IMR-90 (cell line): ENCODE measurements around the gene MAGI2. TPM values are rescaled to one million over a fixed set of nuclear protein-coding genes. Genes with fewer than 3 reads are reported as not detected.

Experiments used
- ATAC-seq: fragments of 200-7000 bp; cut with Tn5 transposase; 2 replicates; pipeline ENCODE4 v1.9.1; 2020; ENCODE audit warnings: low read depth, mild to moderate bottlenecking, moderate library complexity
- BruUV-seq: library from RNA; stranded (reverse); fragments of 400-500 nt; replicated peaks from 2 replicates; lab custom pipeline; 2021; lab: Mats Ljungman, UMichigan
- CTCF ChIA-PET: fragments of 300-600 bp; formaldehyde crosslinking; extraction: SDS; loops from one replicate; lab custom pipeline; 2021; ENCODE audit warnings: antibody characterized with exemption; lab: Yijun Ruan, JAX
- POLR2A ChIA-PET: fragments of 300-600 bp; sonication (Branson Sonifier 250); formaldehyde crosslinking; loops from one replicate; lab custom pipeline; 2022; ENCODE audit warnings: antibody characterized with exemption; ENCODE audit not compliant: unreplicated experiment; lab: Charles Lee
- DNase-seq: peaks from one replicate; pipeline ENCODE4 v3.0.0; 2013
- H2AFZ ChIP-seq: replicated peaks from 2 replicates; pipeline ENCODE3; 2013; ENCODE audit warnings: low read length, mild to moderate bottlenecking; ENCODE audit not compliant: poor library complexity
- H2AK5ac ChIP-seq: 2 replicates; pipeline ENCODE4 v1.6.1; 2013; ENCODE audit warnings: low read depth, low read length, inconsistent platforms
- H2AK9ac ChIP-seq: replicated peaks from 2 replicates; pipeline ENCODE3; 2013; ENCODE audit warnings: mild to moderate bottlenecking, low read depth, low read length, moderate library complexity; ENCODE audit not compliant: poor library complexity
- H2BK120ac ChIP-seq: 2 replicates; pipeline ENCODE4 v1.6.1; 2013; ENCODE audit warnings: low read depth, low read length, inconsistent platforms
- H2BK15ac ChIP-seq: 3 replicates; pipeline ENCODE4 v1.6.1; 2013; ENCODE audit warnings: low read depth, low read length, inconsistent platforms
- H2BK20ac ChIP-seq: 2 replicates; pipeline ENCODE4 v1.6.1; 2013; ENCODE audit warnings: low read depth, mild to moderate bottlenecking, inconsistent platforms, low read length, moderate library complexity
- H2BK5ac ChIP-seq: 2 replicates; pipeline ENCODE4 v1.6.1; 2013; ENCODE audit warnings: mild to moderate bottlenecking, low read depth, low read length, inconsistent platforms; ENCODE audit not compliant: poor library complexity, severe bottlenecking
- H3K14ac ChIP-seq: replicated peaks from 2 replicates; pipeline ENCODE4 v1.6.1; 2013; ENCODE audit warnings: low read depth, low read length, inconsistent platforms
- H3K18ac ChIP-seq: 2 replicates; pipeline ENCODE4 v1.6.1; 2013; ENCODE audit warnings: low read depth, low read length, control low read depth
- H3K23ac ChIP-seq: 2 replicates; pipeline ENCODE4 v1.6.1; 2013; ENCODE audit warnings: low read depth, low read length, inconsistent platforms
- H3K27ac ChIP-seq: 2 replicates; pipeline ENCODE4 v1.5.1; 2013; ENCODE audit warnings: mild to moderate bottlenecking, control low read depth, low read length; ENCODE audit not compliant: insufficient read depth
- H3K27me3 ChIP-seq: 2 replicates; pipeline ENCODE4 v1.6.1; 2013; ENCODE audit warnings: low read length; ENCODE audit not compliant: control insufficient read depth, insufficient read depth
- H3K36me3 ChIP-seq: 2 replicates; pipeline ENCODE4 v1.6.1; 2013; ENCODE audit warnings: low read length, mixed read lengths; ENCODE audit not compliant: control insufficient read depth, insufficient read depth
- H3K4ac ChIP-seq: 2 replicates; pipeline ENCODE4 v1.6.1; 2013; ENCODE audit warnings: low read depth, low read length, inconsistent platforms
- H3K4me1 ChIP-seq: 2 replicates; pipeline ENCODE4 v1.6.1; 2013; ENCODE audit warnings: low read length, mixed read lengths; ENCODE audit not compliant: control insufficient read depth, insufficient read depth
- H3K4me2 ChIP-seq: 2 replicates; pipeline ENCODE4 v1.6.1; 2013; ENCODE audit warnings: low read depth, mild to moderate bottlenecking, control low read depth, low read length, moderate library complexity
- H3K4me3 ChIP-seq: 2 replicates; pipeline ENCODE4 v1.5.1; 2013; ENCODE audit warnings: low read depth, mild to moderate bottlenecking, control low read depth, low read length, moderate library complexity; ENCODE audit not compliant: insufficient read depth
- H3K56ac ChIP-seq: 2 replicates; pipeline ENCODE4 v1.6.1; 2013; ENCODE audit warnings: low read length, inconsistent platforms; ENCODE audit not compliant: insufficient read depth; ENCODE audit errors: extremely low read depth
- H3K79me1 ChIP-seq, 2 experiments: 2 replicates each; pipeline ENCODE4 v1.6.1; 2013; ENCODE audit warnings: low read length in 2 of 2, inconsistent platforms in 1 of 2, low read depth in 1 of 2
- H3K9ac ChIP-seq: 2 replicates; pipeline ENCODE4 v1.6.1; 2013; ENCODE audit warnings: low read depth, low read length, control low read depth
- H3K9me1 ChIP-seq: 2 replicates; pipeline ENCODE4 v1.6.1; 2013; ENCODE audit warnings: low read length, inconsistent platforms; ENCODE audit not compliant: insufficient read depth
- H3K9me3 ChIP-seq: 2 replicates; pipeline ENCODE4 v1.6.1; 2013; ENCODE audit warnings: low read length; ENCODE audit not compliant: control insufficient read depth, insufficient read depth
- H4K20me1 ChIP-seq: 2 replicates; pipeline ENCODE4 v1.6.1; 2013; ENCODE audit warnings: low read length, inconsistent platforms; ENCODE audit not compliant: insufficient read depth
- H4K5ac ChIP-seq: 2 replicates; pipeline ENCODE4 v1.6.1; 2013; ENCODE audit warnings: mild to moderate bottlenecking, low read depth, low read length, control low read depth
- H4K8ac ChIP-seq, 2 experiments: 2 replicates each; pipeline ENCODE4 v1.6.1; 2013; ENCODE audit warnings: low read depth in 2 of 2, low read length in 2 of 2, control low read depth in 1 of 2, inconsistent platforms in 1 of 2
- H4K91ac ChIP-seq: 2 replicates; pipeline ENCODE4 v1.6.1; 2013; ENCODE audit warnings: low read depth, low read length, inconsistent platforms; ENCODE audit not compliant: insufficient read depth
- CEBPB ChIP-seq: IDR thresholded peaks from 2 replicates; pipeline ENCODE4 v1.6.1; 2012; ENCODE audit warnings: low read depth, low read length, improper control_type of control experiment
- FOS ChIP-seq: fragments of 150-350 bp; IDR thresholded peaks from 2 replicates; pipeline ENCODE4 v1.6.1; 2016; ENCODE audit warnings: low read depth, low read length
- MAFK ChIP-seq: IDR thresholded peaks from 2 replicates; pipeline ENCODE4 v1.6.1; 2012; ENCODE audit warnings: low read depth, low read length, improper control_type of control experiment
- MAZ ChIP-seq: IDR thresholded peaks from 2 replicates; pipeline ENCODE4 v1.6.1; 2012; ENCODE audit warnings: low read depth, mild to moderate bottlenecking, low read length, improper control_type of control experiment, moderate library complexity, borderline replicate concordance
- POLR2A ChIP-seq: IDR thresholded peaks from 2 replicates; pipeline ENCODE4 v1.6.1; 2012; ENCODE audit warnings: mild to moderate bottlenecking, low read depth, low read length
- RCOR1 ChIP-seq: IDR thresholded peaks from 2 replicates; pipeline ENCODE4 v1.6.1; 2012; ENCODE audit warnings: mild to moderate bottlenecking, low read length, improper control_type of control experiment; ENCODE audit not compliant: insufficient replicate concordance
- RFX5 ChIP-seq: IDR thresholded peaks from 2 replicates; pipeline ENCODE4 v1.8.0; 2012; ENCODE audit warnings: low read depth, mild to moderate bottlenecking, low read length, moderate library complexity
- SMC3 ChIP-seq: fragments of 150-350 bp; IDR thresholded peaks from 2 replicates; pipeline ENCODE4 v1.6.1; 2016; ENCODE audit warnings: low read depth, mild to moderate bottlenecking, antibody characterized with exemption, low read length, moderate library complexity
- WGBS, 2 experiments: methylation state at CpG; one replicate each; pipeline versions ENCODE4 v1.1.5 to v1.1.7; 2013; ENCODE audit warnings: missing lambda C conversion rate in 2 of 2; ENCODE audit not compliant: insufficient read length in 1 of 2; ENCODE audit errors: extremely low coverage in 2 of 2; 5-methylcytosine and 5-hydroxymethylcytosine counted together
- dilution Hi-C: fragments of 300-500 bp; cut with HindIII; formaldehyde crosslinking; loops from one replicate; pipeline ENCODE4 v1.14.3; 2018; ENCODE audit warnings: low sequenced_read_pairs; ENCODE audit not compliant: unreplicated experiment
- in situ Hi-C: fragments of 300-500 bp; cut with MboI; formaldehyde crosslinking; loops from 3 replicates; pipeline ENCODE4 v1.14.3; 2019; ENCODE audit warnings: low sequenced_read_pairs, inconsistent platforms, mixed read lengths
- intact Hi-C: fragments of 100-400 bp; cut with micrococcal nuclease; formaldehyde crosslinking; loops from 2 replicates; pipeline ENCODE4 v1.10.0; 2022
- polyA plus RNA-seq, 3 experiments: library from polyadenylated mRNA; depleted of rRNA; stranded (reverse); fragments of >200 nt; gene quantifications; 2 replicates each; pipeline ENCODE4 v1.2.3, GENCODE V29; 2012; ENCODE audit warnings: low replicate concordance in 1 of 3
- total RNA-seq: library from RNA; depleted of rRNA; stranded (reverse); fragments of >200 nt; gene quantifications from 2 replicates; pipeline ENCODE4 v1.2.3, GENCODE V29; 2012

MAGI2 gene
- total and polyA plus RNA-seq, 2 of the 4 experiments (the other 2 are of a cell fraction) = 2.5 to 17.9 TPM

GRCh38 chr7:78121888-78122287 is 1331.6 kb downstream of the MAGI2 start:
- ChIA-PET POLR2A (no interaction called here), CTCF (no interaction called here)
- intact Hi-C loops = no loop called here
- Histone ChIP-seq H3K9me1 (0 out of 2 replicates have a peak, but pooled peaks cover 3% of the 10 kb centered on the region), H3K56ac (no peak overlapping the region), H2BK120ac (no peak overlapping the region), H3K36me3 (no peaks in the 10 kb centered on the region), H2BK20ac (no peak overlapping the region), H2BK5ac (no peak overlapping the region), H3K23ac (no peak overlapping the region), H3K4me1 (peaks cover 5% of the 10 kb centered on the region), H3K27ac (no peak overlapping the region), H3K9ac (no peak overlapping the region), H2BK15ac (no peak overlapping the region), H4K5ac (no peak overlapping the region), H3K27me3 (no peaks in the 10 kb centered on the region), H3K79me1 (no peaks in the 10 kb centered on the region), H3K4me2 (no peak overlapping the region), H3K4me3 (no peak overlapping the region), H3K18ac (no peak overlapping the region), H2AK5ac (no peak overlapping the region), H3K14ac (no peak overlapping the region), H3K9me3 (no peaks in the 10 kb centered on the region), H4K8ac (no peak overlapping the region), H4K91ac (no peak overlapping the region), H2AK9ac (no peak overlapping the region), H3K4ac (no peak overlapping the region), H4K20me1 (no peaks in the 10 kb centered on the region; the same call in 1 of the 2 replicates), H2AFZ (no peak overlapping the region)
- in situ Hi-C loops = no loop called here
- no CpG with 5 or more reads among the region's 1 CpG for WGBS, 2 experiments
- TF ChIP-seq MAFK = no peak
- no peak for TF ChIP-seq CEBPB
- TF ChIP-seq SMC3 = no peak
- no peak for TF ChIP-seq RCOR1
- TF ChIP-seq RFX5 = no peak
- TF ChIP-seq POLR2A = no peak
- no peak for TF ChIP-seq FOS
- TF ChIP-seq MAZ = no peak
- dilution Hi-C loops = no loop called here
- ATAC-seq (no peak), DNase-seq (no peak)
- no TSS peak for BruUV-seq
